ENCODE measurements around the gene EPS15.

DNA sequence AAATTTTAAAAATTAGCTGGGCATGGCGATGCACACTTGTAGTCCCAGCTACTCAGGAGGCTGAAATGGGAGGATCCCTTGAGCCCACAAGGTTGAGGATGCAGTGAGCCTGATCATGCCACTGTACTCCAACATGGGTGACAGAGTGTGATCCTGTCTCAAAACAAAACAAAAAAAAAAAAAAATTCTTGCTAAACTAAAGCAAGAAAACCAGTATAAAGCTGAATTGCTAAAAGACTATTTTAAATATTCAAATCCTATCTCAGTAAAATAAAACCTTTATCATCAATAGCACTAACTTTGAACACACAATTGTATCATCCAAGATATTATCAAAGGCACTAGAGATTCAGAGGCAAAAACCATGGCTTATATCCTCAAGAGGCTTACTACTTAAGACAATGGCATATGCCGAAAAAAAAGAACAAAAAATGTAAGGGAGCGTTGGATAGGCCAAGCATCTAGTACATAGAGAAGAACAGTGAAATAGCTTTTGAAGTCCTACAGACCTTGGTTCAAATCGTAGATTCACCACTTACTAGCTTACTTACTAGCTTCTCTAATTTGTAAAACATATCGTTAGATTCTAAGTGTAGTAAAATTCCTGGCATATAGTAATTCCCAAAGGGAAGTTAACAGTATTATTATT, 3.6 kb downstream of the EPS15 start:
- TF ChIP-seq, protein P1, sequence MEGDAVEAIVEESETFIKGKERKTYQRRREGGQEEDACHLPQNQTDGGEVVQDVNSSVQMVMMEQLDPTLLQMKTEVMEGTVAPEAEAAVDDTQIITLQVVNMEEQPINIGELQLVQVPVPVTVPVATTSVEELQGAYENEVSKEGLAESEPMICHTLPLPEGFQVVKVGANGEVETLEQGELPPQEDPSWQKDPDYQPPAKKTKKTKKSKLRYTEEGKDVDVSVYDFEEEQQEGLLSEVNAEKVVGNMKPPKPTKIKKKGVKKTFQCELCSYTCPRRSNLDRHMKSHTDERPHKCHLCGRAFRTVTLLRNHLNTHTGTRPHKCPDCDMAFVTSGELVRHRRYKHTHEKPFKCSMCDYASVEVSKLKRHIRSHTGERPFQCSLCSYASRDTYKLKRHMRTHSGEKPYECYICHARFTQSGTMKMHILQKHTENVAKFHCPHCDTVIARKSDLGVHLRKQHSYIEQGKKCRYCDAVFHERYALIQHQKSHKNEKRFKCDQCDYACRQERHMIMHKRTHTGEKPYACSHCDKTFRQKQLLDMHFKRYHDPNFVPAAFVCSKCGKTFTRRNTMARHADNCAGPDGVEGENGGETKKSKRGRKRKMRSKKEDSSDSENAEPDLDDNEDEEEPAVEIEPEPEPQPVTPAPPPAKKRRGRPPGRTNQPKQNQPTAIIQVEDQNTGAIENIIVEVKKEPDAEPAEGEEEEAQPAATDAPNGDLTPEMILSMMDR (IDR thresholded peaks at IDR 0.05), result no peak
- no peak for TF ChIP-seq POLR2A (IDR thresholded peaks at IDR 0.05)
- TF ChIP-seq EP300 (IDR thresholded peaks at IDR 0.05), result no peak
- no peak for TF ChIP-seq POLR2AphosphoS5 (IDR thresholded peaks at IDR 0.05)

Data from stomach (tissue), 4 donors.